DMS153 (cell line): Measurements from ENCODE around the gene HTRA3.
"Not testable (repeated sequence)": the region's sequence is repeated elsewhere in the genome, so short reads cannot be mapped to it uniquely, and the experiment has no call there.

Experiments
- DNase-seq: peaks from one replicate; lab custom pipeline; 2025; lab: John Stamatoyannopoulos, UW

Gene HTRA3

DNA sequence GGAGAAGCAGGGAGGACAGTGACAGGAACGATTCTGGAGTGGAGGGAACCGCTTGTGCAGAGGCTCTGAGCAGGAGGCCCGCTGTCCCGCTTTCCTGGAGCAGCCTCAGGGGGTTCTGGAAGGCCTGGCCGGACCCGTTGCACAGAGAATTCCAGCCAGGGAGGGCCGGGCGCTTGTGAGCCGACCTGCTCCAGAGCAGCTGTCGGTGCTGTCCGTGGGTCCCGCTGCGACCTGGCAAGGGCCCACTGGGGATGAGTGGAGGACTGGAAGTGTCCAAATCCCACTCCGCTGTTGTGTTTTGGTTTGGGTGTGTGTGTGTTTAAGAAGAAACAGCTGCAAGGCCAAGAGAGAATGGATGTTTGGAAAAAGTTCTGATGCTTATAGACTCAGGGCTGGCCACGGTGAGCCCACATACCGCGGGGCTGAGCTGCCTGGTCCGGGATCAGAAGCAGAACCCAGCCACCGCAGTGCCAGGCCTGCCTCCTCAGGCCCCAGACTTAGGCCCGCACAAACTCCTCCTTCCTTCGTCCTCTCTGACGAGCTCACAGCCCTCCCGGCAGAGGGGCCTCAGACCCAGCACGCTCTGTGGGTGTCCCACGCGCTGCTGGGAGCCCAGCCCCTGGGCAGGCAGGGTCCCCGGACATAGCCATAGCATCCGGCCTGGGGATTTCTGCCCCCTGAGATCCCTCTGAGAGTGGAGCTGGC is 73.9 kb downstream of the HTRA3 start:
- no peak for DNase-seq

DNA sequence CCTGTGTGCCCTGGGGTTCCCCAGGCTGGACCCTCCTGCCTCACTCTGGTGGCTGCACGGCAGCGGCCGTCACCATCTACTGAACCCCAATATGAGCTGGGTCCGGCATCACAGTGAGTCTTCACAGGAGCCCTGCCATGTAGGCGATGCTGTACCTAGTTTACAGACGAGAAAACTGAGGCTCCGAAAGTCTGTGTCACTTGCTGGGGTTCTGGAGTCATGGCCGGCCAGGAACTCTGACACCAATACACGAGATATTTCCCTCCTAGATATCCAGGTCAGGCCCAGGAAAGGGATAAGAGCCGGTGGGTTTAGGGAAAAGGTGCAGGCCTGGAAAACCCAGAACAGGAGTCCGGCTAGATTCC is 74.4 kb downstream of the HTRA3 start:
- no peak for DNase-seq

DNA sequence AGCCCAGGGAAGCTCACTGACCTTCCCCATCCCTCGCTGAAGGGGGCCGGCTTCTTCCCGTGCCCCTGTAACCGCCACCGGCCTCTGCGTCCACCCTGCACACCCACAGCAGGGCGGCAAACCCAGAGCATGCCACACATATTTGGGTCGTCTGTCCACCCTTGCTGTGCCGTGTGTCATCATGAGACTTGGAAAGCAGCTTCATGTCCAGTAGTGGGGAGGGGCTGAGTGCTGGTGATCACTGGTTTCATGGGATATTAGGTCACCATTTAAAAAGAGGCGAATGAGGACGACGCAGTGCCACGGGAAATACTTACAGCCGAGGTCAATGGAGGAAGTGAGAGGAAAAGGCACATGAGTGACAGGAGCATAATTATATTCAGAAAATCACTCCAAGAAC is 74.8 kb downstream of the HTRA3 start:
- DNase-seq, result no peak

DNA sequence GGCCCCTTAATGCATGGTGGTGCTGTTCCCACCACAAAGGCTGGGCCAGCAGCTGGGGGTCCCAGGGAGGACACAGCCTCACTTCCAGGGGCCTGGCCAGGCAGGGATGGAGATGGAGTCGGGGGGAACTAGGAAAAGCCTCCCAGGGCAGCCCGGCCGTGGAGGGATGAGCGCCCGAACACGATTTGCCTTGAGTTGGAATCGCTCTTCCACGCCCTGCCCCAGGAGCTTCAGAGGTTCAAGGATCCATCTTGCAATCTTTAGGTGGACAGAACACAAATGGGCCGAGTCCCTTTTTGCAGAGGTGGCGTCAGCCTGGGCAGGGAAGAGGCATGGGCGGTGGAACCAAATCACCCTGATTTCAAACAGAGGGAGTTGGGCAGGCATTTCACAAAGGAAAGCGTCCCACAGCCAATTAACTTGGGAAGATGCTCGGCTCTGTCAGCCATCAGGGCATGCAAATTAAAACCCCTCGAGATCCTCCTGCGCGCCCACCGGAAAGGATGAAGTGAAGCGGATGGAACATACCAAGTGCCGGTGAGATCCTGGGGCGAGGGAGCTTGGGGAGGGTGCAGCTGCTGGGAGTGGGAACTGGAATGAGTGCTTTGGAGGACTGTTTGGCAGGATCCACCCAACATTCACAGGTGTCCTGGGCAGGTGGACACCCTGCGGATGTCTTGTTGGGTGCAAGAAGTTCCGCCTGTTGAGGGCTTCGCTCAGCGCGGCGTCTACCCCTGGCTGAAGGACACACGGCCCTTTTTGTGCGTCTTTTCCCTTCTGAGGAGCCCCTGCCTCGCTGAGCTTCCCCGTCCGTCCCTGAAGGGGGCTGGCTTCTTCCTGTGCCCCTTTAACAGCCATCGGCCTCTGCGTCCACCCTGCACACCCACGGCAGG is 75.7 kb downstream of the HTRA3 start:
- DNase-seq, result no peak

DNA sequence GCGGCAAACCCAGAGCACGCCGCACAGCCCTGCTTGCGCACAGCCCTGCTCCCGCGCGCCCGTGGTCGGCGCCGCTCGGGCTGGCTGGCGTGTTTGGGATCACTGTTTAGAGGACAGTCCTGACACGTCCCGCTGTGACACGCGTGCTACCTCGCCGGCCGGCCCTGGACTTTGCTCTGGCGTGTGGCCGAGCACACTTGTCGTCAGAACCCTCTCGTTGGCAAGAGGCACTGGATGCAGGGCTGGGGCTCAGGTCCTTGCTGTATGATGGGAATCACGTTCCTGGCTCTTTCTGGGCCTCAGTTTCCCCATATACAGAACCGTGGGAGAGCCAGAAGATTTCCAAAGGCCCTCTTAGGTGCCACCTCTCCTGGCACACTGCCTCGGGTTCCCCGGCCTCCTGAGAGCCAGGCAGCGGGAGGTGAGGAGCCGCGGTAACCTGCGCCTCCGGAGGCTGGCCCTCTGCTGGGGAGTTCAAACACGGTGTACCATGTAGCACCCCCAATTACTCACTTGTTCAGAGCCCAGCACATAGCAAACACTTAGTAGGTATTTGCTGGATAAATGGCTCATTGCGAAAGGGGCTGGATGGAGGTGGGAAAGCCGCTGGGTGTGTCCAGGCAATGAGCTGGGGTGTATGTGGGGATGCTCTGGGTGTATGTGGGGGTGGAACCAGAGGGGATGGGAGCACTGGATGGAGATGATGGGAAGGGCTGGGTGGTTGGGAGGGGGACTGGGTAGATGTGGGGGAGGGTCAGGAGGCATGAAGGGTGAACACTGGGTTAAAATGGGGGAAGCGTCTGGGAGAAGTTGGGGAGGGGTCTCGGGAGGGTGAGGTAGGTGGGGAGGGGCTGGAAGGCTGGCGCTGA is 76.6 kb downstream of the HTRA3 start:
- no peak for DNase-seq

DNA sequence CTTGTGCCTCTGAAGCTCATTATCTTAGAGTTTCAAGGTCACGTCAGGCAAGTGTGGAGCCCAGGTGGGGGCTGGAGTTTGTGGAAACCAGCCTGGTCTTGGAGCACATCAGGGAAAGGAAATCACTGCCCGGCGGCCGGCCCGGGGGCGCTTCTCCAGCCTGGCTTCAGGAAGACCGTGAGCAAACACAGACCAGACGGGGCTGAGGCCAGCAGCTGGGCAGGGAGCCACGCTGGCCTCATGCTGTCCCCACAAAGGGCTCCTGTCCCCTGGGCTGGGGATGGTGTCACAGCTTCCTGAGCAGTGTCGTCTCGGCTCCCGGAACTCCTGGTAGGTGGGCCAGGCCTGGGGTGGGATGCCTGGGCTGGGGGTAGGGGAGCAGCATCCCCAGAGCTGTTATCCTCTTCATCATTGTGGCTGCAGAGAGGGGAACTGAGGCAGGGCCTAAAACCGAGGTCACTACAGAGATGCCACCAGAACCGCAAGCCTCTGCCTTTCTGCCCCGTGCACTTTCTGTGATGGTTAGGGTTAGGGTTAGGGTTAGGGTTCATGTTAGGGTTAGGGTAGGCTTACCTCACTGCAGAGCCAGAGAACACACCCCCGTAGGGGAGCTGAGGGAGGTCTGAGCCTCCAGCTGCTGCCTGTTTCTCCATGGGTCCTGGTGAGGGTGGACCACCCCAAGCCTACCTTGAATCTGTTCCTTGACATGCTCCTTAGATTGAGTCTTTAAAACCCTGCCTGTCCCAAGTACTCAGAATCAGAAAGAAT is 77.5 kb downstream of the HTRA3 start:
- DNase-seq, result no peak

DNA sequence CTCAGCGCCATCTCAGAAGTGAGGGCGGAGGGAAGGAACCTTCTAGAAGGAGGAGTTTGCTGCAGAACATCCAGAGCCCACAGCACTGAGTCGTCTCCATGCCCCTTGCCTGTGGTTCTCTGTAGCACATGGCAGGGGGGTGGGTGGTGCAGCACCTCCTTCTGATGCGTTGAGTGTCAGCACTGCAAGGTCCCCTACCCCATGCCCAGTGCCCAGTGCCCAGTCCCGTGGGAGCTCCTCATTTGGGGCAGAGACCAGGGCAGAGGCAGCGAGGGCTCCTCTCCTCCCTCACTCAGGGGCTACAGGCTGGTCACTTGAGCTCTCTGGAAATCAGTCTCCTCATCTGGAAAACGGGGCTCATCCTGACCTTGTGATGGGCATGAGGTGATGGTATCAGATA is 78.1 kb downstream of the HTRA3 start:
- DNase-seq, result no peak

DNA sequence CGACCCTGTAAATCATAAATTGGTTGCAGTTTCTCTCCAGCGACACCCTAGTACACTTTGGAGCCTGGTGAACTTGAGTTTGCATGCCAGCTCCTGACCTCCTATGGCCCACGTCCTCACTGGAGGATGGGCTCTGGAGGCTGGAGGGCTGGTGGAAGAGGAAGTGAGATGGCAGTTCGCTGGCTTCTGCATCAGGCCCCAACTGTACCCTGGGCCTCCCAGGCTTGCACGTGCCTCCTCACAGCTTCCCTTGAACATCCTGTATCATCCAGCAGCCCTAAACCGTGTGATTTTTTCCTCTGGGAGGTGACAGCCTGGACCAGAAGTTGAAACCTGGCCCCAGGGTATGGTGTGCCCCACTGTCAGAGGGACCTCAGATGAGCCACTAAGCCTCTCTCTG is 78.5 kb downstream of the HTRA3 start:
- no peak for DNase-seq

DNA sequence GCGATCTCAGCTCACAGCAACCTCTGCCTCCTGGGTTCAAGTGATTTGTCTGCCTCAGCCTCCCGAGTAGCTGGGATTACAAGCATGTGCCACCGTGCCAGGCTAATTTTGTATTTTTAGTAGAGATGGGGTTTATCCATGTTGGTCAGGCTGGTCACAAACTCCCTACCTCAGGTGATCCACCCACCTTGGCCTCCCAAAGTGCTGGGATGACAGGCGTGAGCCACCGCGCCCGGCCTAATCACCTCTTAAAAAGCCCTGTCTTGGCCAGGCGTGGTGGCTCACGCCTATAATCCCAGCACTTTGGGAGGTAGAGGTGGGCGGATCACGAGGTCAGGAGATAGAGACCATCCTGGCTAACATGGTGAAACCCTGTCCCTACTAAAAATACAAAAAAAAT is 79.7 kb downstream of the HTRA3 start:
- not testable (repeated sequence) for DNase-seq

DNA sequence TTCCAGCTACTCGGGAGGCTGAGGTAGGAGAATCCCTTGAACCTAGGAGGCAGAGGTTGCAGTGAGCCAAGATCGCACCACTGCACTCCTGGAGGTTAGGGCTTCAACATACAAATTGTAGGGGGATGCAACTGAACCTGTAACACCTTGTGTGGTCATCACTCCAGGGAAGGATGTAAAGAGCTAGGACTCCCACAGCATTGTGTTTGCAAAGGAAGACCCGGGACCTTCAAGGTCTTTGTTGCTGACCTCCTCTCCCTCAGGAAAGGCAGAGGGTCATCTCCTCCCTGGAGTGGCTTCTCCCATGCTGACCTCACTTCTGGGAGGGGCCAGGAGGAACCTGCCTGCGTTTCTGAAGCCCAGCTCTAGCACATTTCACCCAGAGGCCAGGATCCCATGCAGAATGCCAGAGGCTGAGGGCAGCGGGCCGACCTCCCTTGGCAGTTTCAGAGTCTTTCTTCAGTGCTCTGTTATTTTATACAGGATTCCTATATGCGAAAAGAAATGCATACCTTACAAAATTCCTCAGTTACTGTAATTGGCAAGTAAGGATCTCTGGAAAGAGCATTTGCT is 80.2 kb downstream of the HTRA3 start:
- DNase-seq, result no peak

DNA sequence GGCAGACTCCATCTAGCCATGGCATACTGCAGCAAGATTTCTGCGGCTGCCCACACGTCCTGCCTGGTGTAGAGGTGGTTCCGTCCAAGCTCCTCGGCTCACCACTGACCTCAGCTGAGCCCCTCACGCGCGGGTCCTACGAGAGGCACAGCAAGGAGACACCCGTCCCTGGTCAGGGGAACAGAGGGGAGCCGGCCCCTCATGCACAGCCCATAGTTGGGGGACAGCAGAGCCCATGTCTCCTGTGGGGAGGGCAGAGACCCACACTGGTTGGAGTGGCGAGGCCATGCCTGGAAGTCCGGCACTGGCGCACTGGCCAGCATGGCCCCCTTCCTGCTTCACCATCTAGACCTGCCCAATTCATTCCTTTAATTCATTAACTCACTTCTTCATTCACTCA is 80.8 kb downstream of the HTRA3 start:
- no peak for DNase-seq

DNA sequence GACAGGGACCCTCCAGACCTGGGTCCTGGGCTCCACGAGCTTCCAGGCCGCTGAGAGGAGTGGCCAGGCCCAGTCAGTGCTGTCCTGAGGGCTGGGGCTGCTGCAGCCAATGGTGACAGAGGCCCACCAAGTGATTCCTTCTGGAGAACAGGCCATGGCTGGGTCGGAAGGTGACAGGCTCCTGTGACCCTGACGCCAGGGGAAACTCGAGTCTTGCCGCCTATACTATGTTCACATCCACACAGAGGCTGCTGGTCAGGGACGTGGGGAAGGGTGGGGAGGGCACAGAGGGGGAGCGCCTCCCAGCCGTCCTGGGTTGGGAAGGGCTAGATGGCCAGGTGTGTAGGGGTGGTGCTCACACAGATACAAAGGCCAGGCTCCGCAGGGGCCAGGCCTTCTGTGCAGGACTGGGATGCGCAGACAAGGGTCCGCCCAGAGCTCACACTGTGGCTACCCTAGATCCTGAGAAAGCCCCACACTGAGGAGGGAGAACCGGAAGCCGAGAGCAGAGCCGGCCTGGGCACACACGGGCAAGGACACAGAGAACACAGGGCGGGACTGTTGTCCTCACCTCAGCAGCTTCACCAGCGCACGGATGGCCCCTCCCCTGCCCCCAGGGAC is 81.4 kb downstream of the HTRA3 start:
- no peak for DNase-seq

DNA sequence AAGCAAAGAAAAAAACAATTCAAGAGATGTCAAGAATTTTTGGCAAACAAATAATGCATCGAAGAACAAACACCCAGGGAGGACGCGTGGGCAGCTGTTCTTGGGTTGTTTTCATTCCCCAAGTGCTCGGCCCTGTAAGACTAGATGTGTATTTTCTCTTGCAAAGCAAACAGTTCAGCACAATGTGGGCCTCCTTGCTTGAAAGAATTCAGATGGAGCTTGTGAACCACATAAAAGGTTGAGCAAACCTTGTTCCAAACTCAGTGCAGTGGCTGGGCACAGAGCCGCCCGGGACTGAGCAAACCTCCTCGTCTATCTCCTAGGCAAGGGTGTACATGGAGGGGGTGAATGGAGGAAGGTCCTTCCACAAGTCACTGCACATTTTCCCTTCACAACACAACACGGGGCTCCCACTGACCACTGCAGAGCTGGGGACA is 82.4 kb downstream of the HTRA3 start:
- no peak for DNase-seq

DNA sequence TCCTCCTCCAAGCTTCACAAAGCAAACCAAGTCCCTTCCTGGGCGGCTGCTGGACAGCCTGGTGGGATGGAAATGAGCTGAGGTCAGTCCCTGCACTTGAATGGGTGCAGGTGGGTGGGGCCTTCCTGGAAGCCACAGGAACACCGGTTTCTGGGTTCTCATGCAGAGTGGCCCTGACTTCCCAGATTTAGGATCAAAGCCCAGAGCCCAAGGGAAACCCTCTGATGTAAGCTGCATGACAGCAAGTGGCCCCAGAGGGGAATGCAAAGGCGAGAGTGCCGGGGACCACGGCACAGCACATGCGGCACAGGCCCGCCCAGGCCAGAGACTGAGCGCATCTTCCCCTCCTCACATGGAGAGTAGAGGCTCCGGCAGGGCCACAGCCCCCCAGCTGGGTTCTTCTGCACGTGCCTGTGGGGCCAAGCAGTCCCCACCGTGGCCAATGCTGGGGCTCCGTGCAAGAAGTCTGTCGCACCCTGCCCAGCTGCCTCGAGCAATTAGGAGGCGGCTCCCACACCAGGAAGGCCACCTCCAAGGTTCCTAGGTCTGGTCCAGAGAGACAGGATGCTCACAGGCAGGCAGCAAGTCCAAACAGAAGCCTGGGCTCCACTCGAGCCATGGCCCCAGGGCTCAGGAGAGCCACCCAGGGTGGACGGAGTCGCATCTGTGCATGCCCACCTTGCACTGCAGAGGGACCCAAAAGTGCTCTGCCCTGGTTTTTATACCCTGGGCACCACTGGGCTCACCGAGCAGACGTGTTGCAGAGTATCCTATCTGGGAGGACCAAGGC is 83.0 kb downstream of the HTRA3 start:
- DNase-seq, result no peak

DNA sequence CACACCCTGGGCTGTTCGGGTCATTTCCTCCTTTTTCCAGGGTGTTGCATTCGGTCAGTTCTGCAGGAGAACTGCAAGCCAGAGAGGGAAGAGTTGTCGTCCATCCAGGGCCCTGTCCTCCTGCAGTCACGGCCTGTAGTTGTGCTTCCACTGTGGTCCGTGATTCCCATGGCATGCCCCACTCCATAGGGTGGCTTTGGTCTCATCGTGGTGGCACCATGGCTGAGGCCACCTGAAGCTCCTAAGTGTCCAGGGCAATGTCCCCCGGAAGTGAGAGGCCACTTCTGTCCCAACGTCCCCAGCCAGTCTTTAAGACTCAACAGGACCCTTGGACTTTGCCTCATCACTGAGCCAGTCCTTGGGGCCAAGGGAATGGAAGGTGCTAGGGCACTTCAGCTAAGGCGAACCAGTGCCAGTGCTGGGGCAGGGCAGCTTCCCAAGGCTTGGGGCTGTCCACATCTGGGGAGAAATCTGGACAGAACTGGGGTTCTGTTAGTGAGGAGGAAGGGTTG is 83.7 kb downstream of the HTRA3 start:
- no peak for DNase-seq

DNA sequence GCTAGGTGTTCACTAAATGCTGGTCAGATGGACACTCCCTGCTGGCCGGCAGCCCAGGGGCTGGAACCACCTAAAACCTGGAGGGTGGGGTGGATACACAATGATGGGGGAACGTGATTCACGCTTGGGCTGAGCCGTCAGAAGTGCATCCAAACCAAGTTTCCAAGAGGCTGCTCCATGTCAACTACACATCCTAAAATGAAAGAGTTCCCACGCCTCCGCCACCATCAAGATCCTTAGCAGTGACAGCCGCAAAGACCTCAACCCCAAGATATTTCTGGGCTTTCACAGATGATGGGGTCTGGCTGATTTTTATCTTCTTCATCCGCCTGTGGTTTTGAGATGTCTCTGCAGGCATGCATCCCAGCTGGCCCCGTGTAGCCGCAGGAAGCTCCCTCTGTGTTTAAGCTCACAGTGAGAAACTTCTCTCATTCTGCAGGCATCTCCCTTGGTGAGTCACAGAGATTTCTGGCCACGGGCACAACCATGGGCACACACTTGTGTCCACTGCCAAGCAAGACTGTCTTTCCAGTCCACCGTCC is 84.4 kb downstream of the HTRA3 start:
- DNase-seq, result no peak

DNA sequence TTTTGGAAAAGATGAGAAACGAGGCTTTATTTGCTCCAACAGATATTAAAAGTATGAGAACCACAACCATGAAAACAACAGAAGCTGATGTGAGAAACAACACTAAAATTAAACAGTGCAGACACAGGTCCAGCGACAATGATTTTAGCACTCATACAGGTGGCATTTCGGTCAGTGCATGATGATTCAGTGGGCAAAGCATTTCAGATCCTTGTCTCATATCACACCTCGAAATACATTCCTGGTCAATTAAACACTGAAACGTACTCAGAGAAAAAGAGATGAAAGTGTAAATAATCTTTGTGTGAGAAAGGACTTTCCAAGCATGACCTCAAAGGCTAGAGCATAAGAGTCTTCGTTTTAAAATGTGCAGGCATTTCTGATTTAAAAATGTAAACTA is 85.8 kb downstream of the HTRA3 start:
- no peak for DNase-seq

DNA sequence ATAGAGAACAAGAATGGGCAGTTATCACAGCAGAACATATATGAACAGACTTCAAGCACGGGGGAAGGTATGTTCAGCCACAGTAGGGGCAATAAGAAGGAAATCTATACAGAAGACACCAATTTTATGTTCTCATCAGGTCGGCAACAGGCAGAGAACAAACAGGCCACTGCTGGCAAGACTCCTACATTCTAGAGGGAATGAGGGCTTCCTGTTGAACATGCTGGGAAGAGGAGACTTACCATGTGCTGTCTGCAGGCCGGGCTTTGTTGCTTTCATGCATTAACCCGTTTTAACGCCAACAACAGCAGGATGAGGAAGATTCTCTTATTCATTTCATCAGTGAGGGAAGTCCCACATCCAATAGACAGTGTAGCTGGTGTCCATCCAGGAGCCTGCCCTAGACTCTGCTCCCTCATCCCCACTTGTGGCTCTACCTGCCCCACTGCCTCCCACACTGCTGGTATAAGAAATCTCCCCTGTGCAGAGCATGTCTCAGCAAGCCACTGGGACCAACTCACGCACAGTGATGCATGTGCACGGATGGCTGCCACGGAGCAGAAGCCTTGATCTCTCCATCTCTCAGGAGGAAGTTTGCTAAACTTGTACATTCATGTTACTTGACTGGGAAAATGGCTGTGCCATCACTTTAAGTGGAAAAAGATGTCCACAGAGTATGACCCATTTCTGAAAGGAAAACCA is 86.5 kb downstream of the HTRA3 start:
- no peak for DNase-seq
